HT-29 (cell line): Measurements from ENCODE around the gene DTNBP1. TPM values are rescaled to one million over a fixed set of nuclear protein-coding genes. Genes with fewer than 3 reads are reported as not detected.
"Not testable (repeated sequence)": the region's sequence is repeated elsewhere in the genome, so short reads cannot be mapped to it uniquely, and the experiment has no call there.

ENCODE experiments used
- DNase-seq: peaks from one replicate; pipeline ENCODE4 v3.0.0-alpha.2; 2015; ENCODE audit warnings: low spot score
- total RNA-seq: library from RNA; depleted of rRNA; stranded (reverse); fragments of >200 nt; shearing (Covaris generic); gene quantifications from 2 replicates; pipeline ENCODE4 v1.2.3, GENCODE V29; 2014

DTNBP1 gene
- total RNA-seq, 1 experiment from 2014 or later = 7.1 TPM

DNA sequence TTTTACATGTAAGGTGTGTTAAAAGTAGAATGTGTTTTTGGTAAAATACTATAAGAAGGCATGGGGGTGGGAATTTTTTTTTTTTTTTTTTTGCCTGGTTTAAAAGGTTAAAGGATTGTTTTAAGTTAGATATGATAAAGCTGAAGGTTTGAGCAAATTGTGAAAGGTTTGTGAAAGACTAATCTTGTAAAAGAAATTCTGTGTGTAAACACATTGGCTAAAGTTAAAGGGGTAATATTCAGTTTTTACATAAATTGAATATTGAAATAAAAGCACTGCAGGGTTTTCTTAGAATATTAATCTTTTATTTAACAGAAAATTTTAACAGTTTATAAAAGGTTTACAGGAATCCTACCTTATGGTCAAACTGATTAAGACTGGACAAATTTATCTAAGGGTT is 105.7 kb downstream of the DTNBP1 start:
- DNase-seq = no peak

DNA sequence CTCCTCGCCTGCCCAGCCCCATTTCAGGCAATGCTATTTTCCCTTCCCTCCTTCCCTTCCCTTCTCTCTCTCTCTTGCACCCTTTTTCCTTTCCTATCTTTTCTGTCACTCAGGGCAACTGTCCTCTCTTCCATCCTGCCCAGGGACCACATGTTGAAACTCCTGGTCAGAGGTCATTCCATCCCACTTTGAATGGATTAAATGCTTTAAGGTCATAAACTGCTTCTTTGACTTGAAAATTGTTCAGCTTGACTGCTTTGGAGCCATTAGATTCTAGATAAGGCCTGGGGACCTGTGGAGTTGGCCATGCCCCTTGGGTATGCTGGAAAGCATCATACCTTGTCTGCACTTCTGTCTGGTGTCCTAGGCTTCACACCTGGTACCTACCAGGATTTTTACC is 106.1 kb downstream of the DTNBP1 start:
- DNase-seq = no peak

DNA sequence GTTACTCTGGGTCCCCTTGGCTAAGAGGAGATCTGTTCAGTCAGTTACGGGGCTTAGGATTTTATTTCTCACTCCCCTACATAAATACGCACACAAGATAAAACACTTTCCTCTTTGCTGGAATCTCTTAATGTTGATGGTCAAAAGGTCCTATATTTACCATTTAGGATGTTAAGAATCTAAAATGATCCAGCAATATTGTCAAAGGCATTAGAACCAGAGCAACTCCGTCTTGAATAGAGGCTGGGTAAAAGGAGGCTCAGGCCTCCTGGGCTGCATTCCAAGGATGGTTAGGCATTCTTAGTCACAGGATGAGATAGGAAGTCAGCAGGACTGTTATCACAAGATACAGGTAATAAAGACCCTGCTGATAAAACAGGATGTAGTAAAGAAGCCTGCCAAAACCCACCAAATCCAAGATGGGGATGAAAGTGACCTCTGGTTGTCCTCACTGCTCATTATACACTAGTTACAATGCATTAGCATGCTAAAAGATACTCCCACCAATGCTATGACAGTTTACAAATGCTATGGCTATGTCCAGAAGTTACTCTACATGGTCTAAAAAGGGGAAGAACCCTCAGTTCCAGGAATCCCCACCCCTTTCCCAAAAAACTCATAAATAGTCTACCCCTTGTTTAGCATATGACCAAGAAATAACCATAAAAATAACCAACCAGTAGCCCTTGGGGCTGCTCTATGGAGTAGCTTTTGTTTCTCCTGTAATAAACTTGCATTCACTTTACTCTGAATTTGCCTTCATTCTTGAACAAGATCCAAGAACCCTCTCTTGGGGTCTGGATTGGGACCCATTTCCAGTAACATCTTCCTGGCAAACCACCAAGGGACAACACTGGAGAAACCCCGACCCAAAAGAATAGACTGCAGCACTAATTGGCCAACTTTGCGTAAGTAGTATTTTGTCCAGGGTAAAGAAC is 107.5 kb downstream of the DTNBP1 start:
- DNase-seq = no peak

DNA sequence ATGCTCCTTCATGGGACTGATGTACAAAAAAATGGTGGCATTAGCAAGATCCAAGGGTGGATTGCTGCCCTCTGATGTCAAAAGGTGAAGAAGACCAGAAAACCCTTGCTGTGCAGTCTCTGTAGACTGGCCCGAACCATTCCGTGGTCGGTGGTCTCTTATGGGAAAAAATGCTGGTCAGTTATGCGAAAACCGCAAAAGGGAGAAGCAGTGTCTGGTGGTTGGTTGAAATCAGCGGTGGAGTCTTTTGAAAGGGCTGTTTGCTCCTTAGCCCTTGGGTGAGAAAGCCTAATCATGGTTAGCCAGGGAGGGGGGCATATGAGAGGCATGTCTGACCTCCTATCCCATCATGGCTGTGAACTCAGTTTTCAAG is 108.1 kb downstream of the DTNBP1 start:
- no peak for DNase-seq

DNA sequence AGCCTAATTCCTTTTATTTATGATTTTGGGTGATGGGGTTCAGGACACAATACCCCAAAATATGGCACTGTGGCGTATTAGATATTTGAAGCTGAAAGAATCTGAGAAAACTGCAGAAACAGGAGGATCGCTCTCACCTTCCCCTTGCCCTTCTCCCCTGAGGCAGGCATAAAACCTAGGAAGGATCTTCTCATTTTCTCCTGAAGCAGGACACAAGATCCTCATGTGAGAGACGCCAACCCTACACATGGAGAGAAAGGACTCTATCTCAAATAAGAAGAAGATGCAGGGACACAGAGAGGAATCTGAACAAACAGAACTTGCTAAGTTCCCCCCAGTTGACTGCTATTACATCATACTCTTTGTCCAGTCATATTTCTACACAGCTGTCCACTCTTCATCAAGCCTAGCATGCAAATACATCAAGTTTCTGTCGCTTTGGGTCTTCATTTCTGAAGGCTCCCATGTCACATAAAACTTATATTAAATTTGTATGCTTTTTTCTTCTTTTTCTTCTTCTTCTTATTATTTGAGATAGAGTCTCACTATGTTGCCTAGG is 109.0 kb downstream of the DTNBP1 start:
- DNase-seq = no peak

DNA sequence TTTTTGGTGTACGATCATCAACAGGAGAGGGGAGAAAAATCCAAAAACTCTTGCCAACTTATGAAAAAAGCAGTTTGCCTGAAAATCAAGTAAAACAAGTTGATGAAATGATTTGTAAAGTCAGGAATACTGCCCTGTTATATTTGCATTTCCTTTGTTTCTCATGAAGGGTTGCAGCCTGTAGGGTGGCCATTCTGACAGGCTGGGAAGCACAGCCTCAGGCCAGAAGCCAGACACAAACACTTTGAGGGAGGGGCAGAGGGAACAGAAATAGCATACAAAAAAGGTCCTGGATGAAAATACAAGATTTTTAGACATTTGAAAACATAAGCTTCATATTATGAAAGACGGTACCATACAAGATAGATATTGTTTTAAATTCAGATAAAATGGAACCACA is 109.8 kb downstream of the DTNBP1 start:
- no peak for DNase-seq

DNA sequence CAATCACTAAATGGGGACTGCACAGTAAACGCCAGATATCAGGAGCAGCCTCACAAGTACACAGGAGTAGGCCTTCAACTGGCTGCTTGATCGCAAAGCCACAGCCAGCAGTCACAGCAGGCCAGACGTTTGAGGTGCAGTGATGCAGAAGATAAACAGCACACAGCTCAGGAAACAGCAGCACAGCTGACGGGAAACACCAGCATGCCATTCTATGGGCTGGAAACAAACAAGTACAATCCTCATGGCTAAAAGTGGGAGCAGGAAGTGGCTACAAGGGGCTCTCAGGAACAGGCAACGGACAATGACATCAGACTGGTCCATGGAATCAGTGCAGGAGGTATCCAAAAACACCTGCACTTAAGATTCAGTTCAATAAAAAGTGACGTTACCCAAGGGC is 111.0 kb downstream of the DTNBP1 start:
- no peak for DNase-seq

DNA sequence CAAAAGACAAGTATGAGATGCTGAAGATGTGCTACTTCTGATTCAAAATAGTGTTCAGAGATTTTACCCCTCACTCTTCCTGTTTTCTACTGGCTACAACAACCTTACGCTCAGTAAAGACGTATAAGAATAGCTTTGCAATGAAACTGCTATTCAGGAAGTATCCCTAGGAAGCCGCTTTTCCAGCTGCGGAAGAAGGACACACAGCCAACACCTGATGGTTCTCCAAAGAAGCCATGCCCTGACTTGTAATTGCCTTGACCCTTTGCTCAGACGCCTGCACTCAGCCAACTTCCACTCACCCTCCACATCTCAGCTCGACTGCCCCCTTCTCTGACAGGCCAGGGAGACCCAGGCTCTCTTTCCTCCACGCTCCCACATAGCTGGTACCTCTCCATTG is 111.6 kb downstream of the DTNBP1 start:
- DNase-seq = no peak

DNA sequence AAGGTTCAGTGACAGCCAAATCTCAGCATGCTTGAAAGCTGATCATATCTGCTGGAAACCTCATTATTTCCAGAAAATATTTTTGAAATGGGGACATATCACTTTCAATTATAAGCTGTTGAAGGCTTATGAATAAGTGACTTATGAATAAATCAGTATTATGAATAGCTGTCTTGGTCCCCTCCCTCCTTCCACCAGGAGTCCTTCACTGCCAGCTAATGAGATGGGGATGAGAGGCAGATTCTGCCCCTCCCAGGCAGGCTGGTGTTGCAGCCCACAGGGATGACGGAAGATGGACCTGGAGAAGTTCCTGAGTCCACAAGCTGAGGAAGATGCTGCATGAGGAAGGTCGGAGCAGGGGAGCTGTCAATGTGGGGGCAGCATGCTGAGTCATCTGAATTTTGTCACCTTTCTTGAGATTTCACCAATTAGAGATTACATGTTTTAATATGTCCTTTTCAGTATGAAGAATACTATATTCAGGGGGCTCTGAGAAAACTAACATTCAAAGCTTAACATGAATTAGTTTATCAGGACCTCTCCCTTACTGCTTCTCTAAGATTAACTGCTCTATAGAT is 112.2 kb downstream of the DTNBP1 start:
- DNase-seq = no peak

DNA sequence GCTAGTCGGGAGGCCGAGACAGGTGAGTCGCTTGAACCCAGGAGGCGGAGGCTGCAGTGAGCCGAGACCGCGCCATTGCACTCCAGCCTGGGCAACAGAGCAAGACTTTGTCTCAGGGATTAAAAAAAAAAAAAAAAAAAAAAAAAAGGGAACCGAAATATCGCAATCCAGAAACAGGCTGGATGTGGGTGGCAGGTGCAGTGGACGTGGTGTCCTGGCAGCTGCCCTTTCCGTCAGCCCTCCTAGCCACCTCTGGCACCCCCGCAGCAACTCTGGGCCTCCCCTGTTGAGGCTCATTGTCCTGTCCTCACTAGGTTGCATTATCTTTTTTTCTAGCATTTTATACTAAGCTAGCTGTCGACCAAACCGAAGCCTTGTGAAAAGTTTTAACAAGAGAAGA is 113.5 kb downstream of the DTNBP1 start:
- no peak for DNase-seq

DNA sequence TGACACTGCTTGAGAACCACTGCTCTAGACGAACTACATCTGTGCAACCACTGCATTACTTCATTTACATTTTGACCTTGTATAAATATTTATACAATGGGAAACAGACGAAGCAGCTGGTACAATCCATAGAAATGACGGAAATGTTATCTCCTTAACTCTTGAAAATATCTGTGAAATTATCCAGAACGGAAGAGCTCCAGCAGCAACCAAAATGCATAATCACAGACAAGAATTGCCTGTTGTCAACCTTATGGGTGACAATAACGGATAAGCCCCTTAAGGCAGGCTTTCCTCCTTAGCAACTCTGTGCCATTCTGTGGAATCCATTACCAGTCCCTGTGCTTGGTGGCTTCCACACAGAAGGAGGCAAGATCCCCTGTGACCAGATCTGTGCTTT is 115.4 kb downstream of the DTNBP1 start:
- DNase-seq = no peak

DNA sequence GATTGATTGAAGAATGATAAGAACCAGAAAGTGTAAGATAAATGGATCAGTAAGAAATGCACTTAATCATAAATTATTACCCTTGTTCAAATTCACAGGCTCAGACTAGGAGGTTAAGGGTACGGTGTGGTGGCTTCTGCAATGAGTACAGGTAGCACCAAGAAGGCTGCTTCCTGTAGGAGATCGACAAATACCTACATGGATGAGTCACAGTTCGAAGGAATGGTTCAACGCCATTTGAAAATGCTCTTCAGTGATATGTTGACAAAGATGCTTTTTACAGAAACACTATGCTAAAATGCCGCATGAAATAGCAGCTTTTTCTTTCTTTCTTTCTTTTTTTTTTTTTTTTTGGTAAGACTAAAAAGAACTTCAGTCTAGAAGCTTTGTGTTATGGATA is 116.2 kb downstream of the DTNBP1 start:
- no peak for DNase-seq

DNA sequence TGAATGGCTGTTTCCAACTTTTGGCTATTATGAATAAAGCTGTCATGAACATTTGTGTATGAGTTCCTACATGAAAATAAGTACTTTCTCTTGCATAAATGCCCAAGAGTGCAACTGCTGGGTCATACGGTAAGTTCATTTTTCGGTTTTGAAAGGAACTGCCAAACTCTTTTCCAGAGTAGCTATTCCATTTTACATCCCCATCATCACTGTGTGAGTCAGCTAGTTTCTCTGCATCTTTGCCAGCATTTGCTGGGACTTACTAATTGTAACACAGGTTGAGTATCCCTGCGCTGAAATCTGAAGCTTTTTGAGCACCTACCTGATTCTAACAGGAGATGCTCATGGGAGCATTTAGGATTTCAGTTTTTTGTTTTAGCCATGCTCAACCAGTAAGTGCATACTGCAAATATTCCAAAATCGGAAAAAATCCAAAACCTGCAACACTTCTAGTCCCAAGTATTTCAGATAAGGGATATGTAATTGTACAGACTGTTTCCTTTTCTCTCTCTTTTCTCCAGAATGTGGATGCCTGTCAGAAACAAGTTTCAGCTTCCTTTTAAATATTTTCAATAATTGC is 118.4 kb downstream of the DTNBP1 start:
- DNase-seq = no peak

DNA sequence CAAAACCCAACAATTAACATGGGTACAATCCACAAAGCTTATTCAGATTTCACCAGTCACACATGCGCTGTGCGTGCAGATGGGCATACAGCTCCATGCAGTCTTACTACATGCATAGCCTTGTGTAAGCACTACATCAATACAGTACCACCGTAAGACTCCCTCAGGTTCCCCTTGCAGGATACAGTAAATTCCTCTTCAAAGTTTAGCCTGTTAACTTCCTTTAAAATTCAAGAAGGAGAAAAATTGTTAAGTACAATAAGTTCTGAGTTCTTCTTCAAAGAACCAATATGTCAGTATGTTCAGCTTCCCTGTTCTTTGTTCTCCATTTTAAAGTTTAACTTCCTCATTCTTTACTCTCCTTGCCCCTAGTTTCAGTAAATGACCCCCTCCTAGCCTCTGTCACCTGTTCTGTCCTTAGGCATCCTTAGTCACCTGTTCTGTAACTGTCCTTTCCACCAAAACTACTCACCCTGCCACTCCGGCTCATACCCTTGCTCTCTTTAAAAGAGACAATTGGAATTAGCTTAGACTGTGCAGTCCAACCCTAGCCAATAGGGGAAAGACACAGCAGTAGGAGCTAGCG is 119.4 kb downstream of the DTNBP1 start:
- DNase-seq = not testable (repeated sequence)

DNA sequence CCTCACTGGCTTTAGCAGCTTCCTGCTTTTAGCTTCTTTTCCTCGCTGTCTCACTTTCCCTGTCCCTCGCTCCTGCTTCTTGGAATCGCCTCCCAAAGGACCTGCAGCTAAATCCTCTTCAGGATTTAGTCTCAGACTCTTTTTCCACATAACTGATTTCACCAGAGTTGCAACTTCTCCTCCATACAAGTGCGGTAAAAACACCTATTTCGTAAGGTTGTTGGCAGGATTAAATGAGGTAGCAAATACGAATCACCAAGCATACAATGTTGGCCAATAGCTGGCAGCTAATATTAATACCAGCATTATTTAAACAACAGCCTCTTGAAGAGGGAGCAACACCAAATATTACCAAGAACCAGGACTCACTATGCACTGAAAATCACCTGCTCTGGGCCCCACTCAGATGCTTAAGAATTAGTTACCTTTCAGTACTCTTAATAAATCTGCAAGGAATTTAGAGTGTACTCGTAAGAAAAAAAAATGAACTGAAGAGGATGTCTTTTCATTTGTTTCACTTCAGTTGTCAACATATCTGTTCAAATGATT is 123.0 kb downstream of the DTNBP1 start:
- DNase-seq = no peak

DNA sequence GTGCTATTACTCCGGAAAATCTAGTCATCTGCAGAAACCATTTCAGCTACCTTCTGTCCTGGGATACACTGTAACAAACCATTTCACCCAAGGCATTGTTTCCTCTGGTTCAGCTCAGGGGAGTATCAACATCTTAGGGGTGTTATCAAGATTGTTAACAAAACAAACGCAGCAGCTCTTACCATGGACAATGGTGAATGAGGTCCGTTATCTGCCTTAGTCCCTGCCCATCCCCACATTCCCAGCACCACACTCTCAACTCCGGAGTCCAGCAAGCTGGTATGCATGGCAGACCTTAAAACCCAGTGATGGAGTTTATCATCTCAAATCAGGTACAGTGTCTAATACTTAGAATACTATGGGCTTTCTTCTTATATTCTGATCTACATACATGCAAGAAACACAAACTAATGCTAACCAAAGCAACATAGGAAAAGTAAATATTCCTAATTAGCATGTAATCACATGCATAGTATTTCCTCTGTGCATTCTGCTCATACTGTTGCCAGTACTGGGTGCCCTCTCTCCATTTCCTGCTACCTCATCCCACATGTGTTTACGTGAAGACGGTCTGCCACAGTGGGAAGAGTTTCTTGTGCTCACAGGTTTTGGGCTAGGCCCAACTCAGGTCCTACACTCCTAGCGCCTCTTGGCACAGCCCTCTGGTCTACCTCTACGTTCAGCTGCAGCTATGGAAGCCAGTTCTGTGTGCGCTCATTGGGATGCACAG is 123.9 kb downstream of the DTNBP1 start:
- no peak for DNase-seq

DNA sequence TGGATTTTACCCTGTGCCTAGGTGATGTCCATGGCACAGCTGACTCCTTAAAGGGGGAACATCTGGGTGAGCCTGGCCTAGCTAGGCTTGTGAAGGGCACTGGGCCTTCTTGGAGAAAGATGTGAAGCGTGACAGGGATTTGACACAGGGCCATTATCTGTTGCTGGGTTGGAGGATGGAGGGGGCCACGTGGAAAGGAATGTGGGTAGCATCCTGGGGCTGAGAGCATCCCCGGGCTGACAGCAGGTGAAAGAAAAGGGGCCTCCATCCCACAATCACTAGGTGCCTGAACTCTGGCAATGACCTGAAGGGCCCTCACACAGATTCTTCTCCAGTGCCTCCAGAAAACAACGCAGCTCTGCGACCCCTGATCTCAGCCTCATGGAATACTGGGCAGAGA is 124.7 kb downstream of the DTNBP1 start:
- DNase-seq = no peak

DNA sequence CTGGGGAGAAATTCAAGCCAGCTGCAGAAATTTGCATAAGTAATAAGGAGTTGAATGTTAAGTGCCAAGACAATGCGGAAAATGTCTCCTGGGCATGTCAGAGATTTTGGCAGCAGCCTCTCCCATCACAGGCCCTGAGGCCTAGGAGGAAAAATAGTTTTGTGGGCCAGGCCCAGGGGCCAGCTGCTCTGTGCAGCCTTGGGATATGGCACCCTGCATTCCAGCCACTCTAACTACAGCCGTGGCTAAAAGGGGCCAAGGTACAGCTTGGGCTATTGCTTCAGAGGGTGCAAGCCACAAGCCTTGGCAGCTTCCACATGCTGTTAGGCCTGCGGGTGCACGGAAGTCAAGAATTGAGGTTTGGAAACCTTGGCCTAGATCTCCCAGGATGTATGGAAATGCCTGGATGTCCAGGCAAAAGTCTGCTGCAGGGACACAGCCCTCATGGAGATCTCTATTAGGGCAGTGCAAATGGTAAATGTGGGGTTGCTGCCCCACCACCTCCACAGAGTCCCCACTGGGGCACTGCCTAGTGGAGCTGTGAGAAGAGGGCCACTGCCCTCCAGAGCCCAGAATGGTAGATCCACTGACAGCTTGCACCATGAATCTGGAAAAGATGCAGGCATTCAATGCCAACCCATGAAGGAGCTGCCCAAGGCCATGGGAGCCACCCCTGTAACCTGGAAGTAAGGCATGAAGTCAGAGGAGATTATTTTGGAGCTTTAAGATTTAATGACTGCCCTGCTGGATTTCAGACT is 126.5 kb downstream of the DTNBP1 start:
- no peak for DNase-seq

DNA sequence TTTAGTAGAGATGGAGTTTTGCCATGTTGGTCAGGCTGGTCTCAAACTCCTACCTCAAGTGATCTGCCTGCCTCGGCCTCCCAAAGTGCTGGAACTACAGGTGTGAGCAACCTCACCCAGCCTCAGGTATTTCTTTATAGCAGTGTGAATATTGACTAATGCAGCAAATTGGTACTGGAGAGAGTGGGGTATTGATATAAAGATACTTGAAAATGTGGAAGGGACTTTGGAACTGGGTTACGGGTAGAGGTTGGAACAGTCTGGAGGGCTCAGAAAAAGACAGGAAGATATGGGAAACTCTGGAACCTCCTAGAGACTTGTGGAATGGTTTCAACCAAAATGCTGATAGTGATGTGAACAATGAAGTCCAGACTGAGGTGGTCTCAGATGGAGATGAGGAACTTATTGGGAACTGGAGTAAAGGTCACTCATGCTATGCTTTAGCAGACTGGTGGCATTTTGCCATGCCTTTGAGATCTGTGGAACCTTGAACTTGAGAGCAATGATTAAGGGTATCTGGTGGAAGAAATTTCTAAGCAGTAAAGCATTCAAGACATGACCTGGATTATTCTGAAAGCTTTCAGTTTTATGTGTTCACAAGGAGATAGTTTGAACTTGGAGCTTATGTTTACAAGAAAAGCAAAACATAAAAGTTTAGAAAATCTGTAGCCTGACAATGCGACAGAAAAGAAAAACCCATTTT is 127.2 kb downstream of the DTNBP1 start:
- no peak for DNase-seq

DNA sequence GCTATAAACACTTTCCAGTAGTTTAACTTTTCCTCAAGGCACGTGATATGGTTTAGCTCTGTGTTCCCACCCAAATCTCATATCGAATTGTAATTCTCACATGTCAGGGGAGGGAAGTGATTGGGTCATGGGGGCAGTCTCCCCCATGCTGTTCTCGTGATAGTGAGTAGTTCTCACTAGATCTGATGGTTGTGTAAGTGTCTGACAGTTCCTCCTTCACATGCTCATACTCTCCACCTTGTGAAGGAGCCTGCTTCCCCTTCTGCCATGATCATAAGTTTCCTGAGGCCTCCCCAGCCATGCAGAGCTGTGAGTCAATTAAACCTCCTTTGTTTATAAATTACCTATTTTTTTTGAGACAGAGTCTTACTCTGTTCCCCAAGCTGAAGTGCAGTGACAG is 127.9 kb downstream of the DTNBP1 start:
- DNase-seq = no peak
